ENCODE results near the gene HPX.
"Not testable (repeated sequence)": the region's sequence is repeated elsewhere in the genome, so short reads cannot be mapped to it uniquely, and the experiment has no call there.

The HPX gene

GRCh38 chr11:6415797-6416196 is 25.0 kb downstream of the HPX start:
- DNase-seq (ENCODE audit: low read depth): no peak

GRCh38 chr11:6414874-6415328 is 25.9 kb downstream of the HPX start:
- DNase-seq (ENCODE audit: low read depth): no peak

- no peak for DNase-seq (ENCODE audit: low read depth)
These were observed 27.0 kb downstream of the HPX start for GRCh38 chr11:6413791-6414201.

- DNase-seq (ENCODE audit: low read depth): no peak
These were observed 29.2 kb downstream of the HPX start for GRCh38 chr11:6411594-6412031.

GRCh38 chr11:6410695-6411430 is 29.9 kb downstream of the HPX start:
- DNase-seq (ENCODE audit: low read depth): no peak

- no peak for DNase-seq (ENCODE audit: low read depth)
These were observed 34.4 kb downstream of the HPX start for GRCh38 chr11:6406370-6406769.

- DNase-seq (ENCODE audit: low read depth): no peak
These were observed 34.9 kb downstream of the HPX start for GRCh38 chr11:6405846-6406245.

GRCh38 chr11:6405052-6405667 is 35.6 kb downstream of the HPX start:
- DNase-seq (ENCODE audit: low read depth): no peak

- no peak for DNase-seq (ENCODE audit: low read depth)
These were observed 36.3 kb downstream of the HPX start for GRCh38 chr11:6404342-6405051.

- DNase-seq (ENCODE audit: low read depth): no peak
These were observed 37.2 kb downstream of the HPX start for GRCh38 chr11:6403539-6403938.

GRCh38 chr11:6402561-6402981 is 38.2 kb downstream of the HPX start:
- DNase-seq (ENCODE audit: low read depth): no peak

GRCh38 chr11:6402061-6402470 is 38.7 kb downstream of the HPX start:
- DNase-seq (ENCODE audit: low read depth): no peak

- DNase-seq (ENCODE audit: low read depth): no peak
These were observed 39.3 kb downstream of the HPX start for GRCh38 chr11:6401464-6401863.

- DNase-seq (ENCODE audit: low read depth): no peak
These were observed 40.1 kb downstream of the HPX start for GRCh38 chr11:6400431-6401345.

GRCh38 chr11:6397636-6398035 is 43.2 kb downstream of the HPX start:
- DNase-seq (ENCODE audit: low read depth): peak; percentile 60

GRCh38 chr11:6397156-6397555 is 43.6 kb downstream of the HPX start:
- DNase-seq (ENCODE audit: low read depth): peak; percentile 15

- DNase-seq (ENCODE audit: low read depth): no peak
These were observed 45.2 kb downstream of the HPX start for GRCh38 chr11:6395470-6396060.

GRCh38 chr11:6393989-6394670 is 46.7 kb downstream of the HPX start:
- DNase-seq (ENCODE audit: low read depth): no peak

- DNase-seq (ENCODE audit: low read depth): not testable (repeated sequence)
These were observed 48.5 kb downstream of the HPX start for GRCh38 chr11:6392251-6392650.

GRCh38 chr11:6391537-6392134 is 49.2 kb downstream of the HPX start:
- DNase-seq (ENCODE audit: low read depth): no peak

Measured in HS-27A (cell line).